Panc1 (cell line): ENCODE data around the gene KCNMA1.

ENCODE experiments used
- CTCF ChIP-seq: fragments of 450-650 bp; IDR thresholded peaks from 2 replicates; pipeline ENCODE4 v1.5.1; 2017; ENCODE audit warnings: mild to moderate bottlenecking
- POLR2AphosphoS5 ChIP-seq: IDR thresholded peaks from 2 replicates; pipeline ENCODE4 v1.6.1; 2012; ENCODE audit warnings: mild to moderate bottlenecking, low read depth, low read length, moderate library complexity
- TCF7L2 ChIP-seq: IDR thresholded peaks from 2 replicates; pipeline ENCODE4 v1.6.1; 2011; ENCODE audit warnings: mild to moderate bottlenecking, low read depth, low read length, inconsistent platforms

- TF ChIP-seq CTCF (no peak), TCF7L2 (no peak), POLR2AphosphoS5 (no peak)
These were observed 772.7 kb downstream of the KCNMA1 start for GRCh38 chr10:76864922-76865321.
